ENCODE results near the gene RAPGEF2. TPM values are rescaled to one million over a fixed set of nuclear protein-coding genes. Genes with fewer than 3 reads are reported as not detected.

RAPGEF2 gene
- total and polyA plus RNA-seq, 8 donors: 4.3 to 27.5 (median 13.9) TPM

GRCh38 chr4:159264057-159264456 is 161.2 kb downstream of the RAPGEF2 start:
- Histone ChIP-seq H3K9me3 (no peaks in the 10 kb centered on the region), H3K36me3 (no peaks in the 10 kb centered on the region), H3K4me1 (no peaks in the 10 kb centered on the region), H3K27ac (no peak overlapping the region), H3K27me3 (no peaks in the 10 kb centered on the region), H3K4me3 (no peak overlapping the region)
- FAIRE-seq: no peak
- no peak for DNase-seq
- no peak for ATAC-seq
- TF ChIP-seq, protein P1, sequence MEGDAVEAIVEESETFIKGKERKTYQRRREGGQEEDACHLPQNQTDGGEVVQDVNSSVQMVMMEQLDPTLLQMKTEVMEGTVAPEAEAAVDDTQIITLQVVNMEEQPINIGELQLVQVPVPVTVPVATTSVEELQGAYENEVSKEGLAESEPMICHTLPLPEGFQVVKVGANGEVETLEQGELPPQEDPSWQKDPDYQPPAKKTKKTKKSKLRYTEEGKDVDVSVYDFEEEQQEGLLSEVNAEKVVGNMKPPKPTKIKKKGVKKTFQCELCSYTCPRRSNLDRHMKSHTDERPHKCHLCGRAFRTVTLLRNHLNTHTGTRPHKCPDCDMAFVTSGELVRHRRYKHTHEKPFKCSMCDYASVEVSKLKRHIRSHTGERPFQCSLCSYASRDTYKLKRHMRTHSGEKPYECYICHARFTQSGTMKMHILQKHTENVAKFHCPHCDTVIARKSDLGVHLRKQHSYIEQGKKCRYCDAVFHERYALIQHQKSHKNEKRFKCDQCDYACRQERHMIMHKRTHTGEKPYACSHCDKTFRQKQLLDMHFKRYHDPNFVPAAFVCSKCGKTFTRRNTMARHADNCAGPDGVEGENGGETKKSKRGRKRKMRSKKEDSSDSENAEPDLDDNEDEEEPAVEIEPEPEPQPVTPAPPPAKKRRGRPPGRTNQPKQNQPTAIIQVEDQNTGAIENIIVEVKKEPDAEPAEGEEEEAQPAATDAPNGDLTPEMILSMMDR (IDR thresholded peaks at IDR 0.05): no peak
- intact Hi-C loops (cut with DNase I): no loop called here
- 78 to 89% methylated on average over 3 of the region's 3 CpGs for WGBS, 2 donors

GRCh38 chr4:159266981-159267868 is 164.3 kb downstream of the RAPGEF2 start:
- Histone ChIP-seq H3K4me3 (no peak overlapping the region), H3K9me3 (no peaks in the 10 kb centered on the region), H3K27ac (no peak overlapping the region), H3K36me3 (no peaks in the 10 kb centered on the region), H3K4me1 (no peaks in the 10 kb centered on the region), H3K27me3 (no peaks in the 10 kb centered on the region)
- TF ChIP-seq, protein P1 (IDR thresholded peaks at IDR 0.05): no peak
- DNase-seq: no peak
- WGBS, 2 donors: 70 to 75% methylated on average over 5 of the region's 5 CpGs
- ATAC-seq: peak in 3 of 4 donors; percentile 14 to 36 (median 34)
- intact Hi-C loops (cut with DNase I): no loop called here
- no peak for FAIRE-seq

DNA sequence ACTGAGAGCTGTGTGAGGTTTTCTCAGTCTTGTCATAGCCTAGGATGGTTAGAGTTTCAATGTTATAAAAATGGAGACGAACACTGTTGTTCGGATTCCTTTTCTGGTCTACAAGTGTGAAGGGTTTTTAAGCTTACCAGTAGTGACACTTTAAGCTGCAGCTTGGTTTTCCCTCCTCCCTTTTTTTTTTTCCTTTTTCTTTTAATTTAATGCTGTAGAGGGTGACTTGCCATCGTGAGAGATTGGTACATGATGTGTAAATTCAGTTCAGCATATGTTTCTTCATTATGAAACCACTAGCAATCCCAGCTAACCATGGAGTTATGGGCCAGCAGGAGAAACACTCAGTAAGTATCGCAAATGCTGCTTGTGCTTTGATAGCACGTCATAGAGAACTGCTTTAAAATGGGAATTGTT is 165.0 kb downstream of the RAPGEF2 start:
- ATAC-seq: no peak
- Histone ChIP-seq H3K36me3 (no peaks in the 10 kb centered on the region), H3K4me3 (no peak overlapping the region), H3K27ac (no peak overlapping the region), H3K9me3 (no peaks in the 10 kb centered on the region), H3K27me3 (no peaks in the 10 kb centered on the region), H3K4me1 (peaks cover 0 to 3% (median 2%) of the 10 kb centered on the region in 3 donors)
- intact Hi-C loops (cut with DNase I): no loop called here
- no peak for DNase-seq
- TF ChIP-seq, protein P1 (IDR thresholded peaks at IDR 0.05): no peak
- 88 to 94% methylated on average over 5 of the region's 5 CpGs for WGBS, 2 donors
- no peak for FAIRE-seq

DNA sequence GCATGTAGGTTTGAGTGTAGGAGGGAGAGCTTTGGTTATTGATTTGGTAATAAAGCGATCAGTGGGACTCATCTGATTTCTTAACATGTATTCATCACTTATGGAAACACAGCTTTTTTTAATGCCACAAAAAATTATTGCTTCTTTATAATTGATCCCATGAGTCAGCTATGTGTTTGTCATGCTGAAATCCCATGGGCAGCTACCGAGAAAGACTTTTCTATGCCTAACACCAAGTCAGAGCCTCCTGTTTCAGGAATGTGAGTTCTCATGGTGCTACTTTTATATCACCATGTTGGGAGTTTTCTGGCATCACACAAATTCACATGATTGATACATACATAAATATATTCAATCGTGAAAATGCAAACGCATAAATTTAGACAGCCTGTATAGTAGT is 165.7 kb downstream of the RAPGEF2 start:
- Histone ChIP-seq H3K27me3 (no peaks in the 10 kb centered on the region), H3K9me3 (no peaks in the 10 kb centered on the region), H3K36me3 (no peaks in the 10 kb centered on the region), H3K4me1 (peaks cover 0 to 9% (median 4%) of the 10 kb centered on the region in 3 donors), H3K4me3 (no peak overlapping the region), H3K27ac (no peak overlapping the region)
- no peak for ATAC-seq
- WGBS, 2 donors: 86 to 91% methylated on average over 4 of the region's 4 CpGs
- TF ChIP-seq, protein P1 (IDR thresholded peaks at IDR 0.05): no peak
- FAIRE-seq: no peak
- DNase-seq: no peak
- intact Hi-C loops (cut with DNase I): no loop called here

- no peaks in the 10 kb centered on the region for H3K27me3 ChIP-seq
Measured at GRCh38 chr4:159269116-159269515, 166.2 kb downstream of the RAPGEF2 start.

More at GRCh38 chr4:159269116-159269515, 166.2 kb downstream of the RAPGEF2 start:
- no peak for DNase-seq
- peaks cover 0 to 10% (median 4%) of the 10 kb centered on the region in 3 donors for H3K4me1 ChIP-seq
- no peak overlapping the region for H3K27ac ChIP-seq
- no peak overlapping the region for H3K4me3 ChIP-seq
- H3K9me3 ChIP-seq: no peaks in the 10 kb centered on the region
- no peak for ATAC-seq
- TF ChIP-seq, protein P1 (IDR thresholded peaks at IDR 0.05): no peak
- WGBS, 2 donors: 97 to 98% methylated on average over 10 of the region's 10 CpGs
- no peaks in the 10 kb centered on the region for H3K36me3 ChIP-seq
- no peak for FAIRE-seq
- intact Hi-C loops (cut with DNase I): no loop called here
